ENCODE data around the gene COL25A1. TPM values are rescaled to one million over a fixed set of nuclear protein-coding genes. Genes with fewer than 3 reads are reported as not detected.

COL25A1 gene
- total and polyA plus RNA-seq, 5 donors from 2014 or later, result 0.19 TPM; not detected in 4

DNA sequence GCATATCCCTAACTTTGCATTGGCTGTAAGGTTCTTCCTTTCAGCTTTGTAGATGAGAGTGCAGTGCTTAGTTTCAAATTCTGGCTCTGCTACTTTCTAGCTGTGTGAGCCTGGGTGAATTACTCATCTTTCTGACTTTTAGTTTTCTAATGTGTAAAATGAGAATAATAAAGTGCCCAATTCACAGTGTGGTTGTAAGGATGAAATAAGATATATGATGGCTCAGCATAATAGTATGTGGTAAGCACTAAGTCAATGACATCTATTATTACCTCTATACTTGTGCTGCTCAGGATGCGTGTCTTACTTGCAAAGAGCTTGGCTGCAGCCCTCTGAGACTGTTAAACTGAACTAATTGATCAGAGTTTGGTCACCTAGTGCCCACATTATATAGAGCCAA, 509.0 kb downstream of the COL25A1 start:
- Histone ChIP-seq H3K27ac (ENCODE audit: insufficient read depth, low read length, poor library complexity, severe bottlenecking) (no peak overlapping the region), H3K4me1 (ENCODE audit: control insufficient read depth, insufficient read depth, low read length, poor library complexity, severe bottlenecking) (no peaks in the 10 kb centered on the region), H3K36me3 (ENCODE audit: control insufficient read depth, insufficient read depth, low read length) (no peaks in the 10 kb centered on the region), H3K27me3 (ENCODE audit: control insufficient read depth, insufficient read depth, low read length) (peaks cover 2% of the 10 kb centered on the region), H3K4me3 (ENCODE audit: low read depth, low read length) (no peak overlapping the region), H3K9me3 (ENCODE audit: control insufficient read depth in 2 of 2, low read length in 2 of 2) (no peaks in the 10 kb centered on the region)
- H3K4me3 Mint-ChIP-seq, result no peak overlapping the region
- ATAC-seq (ENCODE audit: low read depth in 2 of 2) (no peak), DNase-seq (no peak)
- H3K27ac Mint-ChIP-seq, result no peak overlapping the region
- peaks cover 10% of the 10 kb centered on the region for H3K27me3 Mint-ChIP-seq
- no peaks in the 10 kb centered on the region for H3K9me3 Mint-ChIP-seq
- no peaks in the 10 kb centered on the region for H3K4me1 Mint-ChIP-seq
- no peaks in the 10 kb centered on the region for H3K36me3 Mint-ChIP-seq

DNA sequence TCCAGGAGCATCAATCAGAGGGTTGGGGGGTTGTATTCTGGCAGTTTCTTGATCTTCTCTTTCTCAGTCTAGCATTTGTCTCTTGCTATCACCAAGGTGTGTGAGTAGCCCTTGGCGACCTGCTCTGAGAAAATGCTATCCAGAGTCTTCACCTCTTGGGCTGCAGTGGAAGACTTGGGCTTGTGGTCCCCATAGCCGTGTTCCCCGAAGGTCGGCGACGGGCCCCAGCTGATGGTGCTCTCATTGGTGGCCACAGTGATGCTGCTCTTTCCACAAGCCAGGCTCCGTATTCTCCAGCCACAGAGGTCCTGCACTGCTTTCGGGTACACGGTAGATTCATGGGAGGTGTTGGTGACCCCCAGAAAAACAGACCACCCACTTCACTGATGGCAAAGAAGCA, 513.7 kb downstream of the COL25A1 start:
- DNase-seq (no peak), ATAC-seq (ENCODE audit: low read depth in 2 of 2) (no peak)
- Histone ChIP-seq H3K27ac (ENCODE audit: insufficient read depth, low read length, poor library complexity, severe bottlenecking) (no peak overlapping the region), H3K9me3 (ENCODE audit: control insufficient read depth in 2 of 2, low read length in 2 of 2) (no peaks in the 10 kb centered on the region), H3K36me3 (ENCODE audit: control insufficient read depth, insufficient read depth, low read length) (no peaks in the 10 kb centered on the region), H3K4me1 (ENCODE audit: control insufficient read depth, insufficient read depth, low read length, poor library complexity, severe bottlenecking) (no peaks in the 10 kb centered on the region), H3K4me3 (ENCODE audit: low read depth, low read length) (no peak overlapping the region), H3K27me3 (ENCODE audit: control insufficient read depth, insufficient read depth, low read length) (peaks cover 2% of the 10 kb centered on the region)
- H3K27ac Mint-ChIP-seq, result no peak overlapping the region
- no peaks in the 10 kb centered on the region for H3K36me3 Mint-ChIP-seq
- H3K4me3 Mint-ChIP-seq, result no peak overlapping the region
- H3K27me3 Mint-ChIP-seq, result peaks cover 9% of the 10 kb centered on the region
- no peaks in the 10 kb centered on the region for H3K9me3 Mint-ChIP-seq
- H3K4me1 Mint-ChIP-seq, result no peaks in the 10 kb centered on the region

DNA sequence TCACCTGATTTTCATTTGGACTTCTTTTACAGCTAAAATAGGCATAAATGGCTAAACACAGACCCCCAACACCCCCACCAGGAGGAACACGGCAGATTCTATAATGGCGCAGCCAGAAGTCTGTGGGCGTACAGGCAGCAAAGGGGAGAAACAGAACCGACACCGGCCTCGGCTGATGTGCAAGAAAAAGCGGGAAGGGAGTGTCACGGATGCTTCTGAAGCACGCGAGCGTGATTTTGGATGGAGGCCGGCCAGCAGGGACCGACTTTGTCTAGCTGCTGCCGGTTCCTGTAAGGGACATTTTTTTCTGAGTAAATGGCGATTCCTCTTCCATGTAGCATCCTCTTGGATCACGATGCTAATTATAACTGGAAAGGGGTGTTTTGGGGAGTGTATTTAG, 514.7 kb downstream of the COL25A1 start:
- no peak for ATAC-seq (ENCODE audit: low read depth in 2 of 2)
- H3K27me3 Mint-ChIP-seq, result peaks cover 4% of the 10 kb centered on the region
- H3K27ac Mint-ChIP-seq, result no peak overlapping the region
- Histone ChIP-seq H3K4me1 (ENCODE audit: control insufficient read depth, insufficient read depth, low read length, poor library complexity, severe bottlenecking) (no peaks in the 10 kb centered on the region), H3K27ac (ENCODE audit: insufficient read depth, low read length, poor library complexity, severe bottlenecking) (no peak overlapping the region), H3K36me3 (ENCODE audit: control insufficient read depth, insufficient read depth, low read length) (no peaks in the 10 kb centered on the region), H3K4me3 (ENCODE audit: low read depth, low read length) (no peak overlapping the region), H3K27me3 (ENCODE audit: control insufficient read depth, insufficient read depth, low read length) (no peaks in the 10 kb centered on the region), H3K9me3 (ENCODE audit: control insufficient read depth in 2 of 2, low read length in 2 of 2) (no peaks in the 10 kb centered on the region)
- H3K4me1 Mint-ChIP-seq, result no peaks in the 10 kb centered on the region
- DNase-seq, result no peak
- H3K36me3 Mint-ChIP-seq, result no peaks in the 10 kb centered on the region
- no peak overlapping the region for H3K4me3 Mint-ChIP-seq
- H3K9me3 Mint-ChIP-seq, result no peaks in the 10 kb centered on the region

DNA sequence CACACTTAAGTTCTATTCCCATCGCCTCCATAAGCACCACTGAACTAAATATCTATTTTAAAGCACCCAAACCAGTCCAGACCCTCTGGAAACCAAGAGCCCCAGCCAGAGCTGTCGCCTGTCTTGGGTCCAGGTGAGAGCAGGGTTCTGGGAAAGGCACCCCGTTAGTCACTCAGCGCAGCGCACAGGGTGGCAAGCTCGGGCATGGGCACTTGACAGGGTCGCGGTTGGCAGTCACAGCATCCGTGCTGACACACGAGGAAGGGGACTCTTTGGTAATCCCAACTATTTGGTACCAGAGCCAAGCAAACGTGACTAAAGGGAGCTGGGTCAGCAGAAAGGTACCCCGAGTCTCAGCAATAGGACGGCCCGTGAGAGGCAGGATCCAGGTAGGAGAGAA, 515.4 kb downstream of the COL25A1 start:
- Histone ChIP-seq H3K36me3 (ENCODE audit: control insufficient read depth, insufficient read depth, low read length) (no peaks in the 10 kb centered on the region), H3K27me3 (ENCODE audit: control insufficient read depth, insufficient read depth, low read length) (no peaks in the 10 kb centered on the region), H3K9me3 (ENCODE audit: control insufficient read depth in 2 of 2, low read length in 2 of 2) (no peaks in the 10 kb centered on the region), H3K27ac (ENCODE audit: insufficient read depth, low read length, poor library complexity, severe bottlenecking) (no peak overlapping the region), H3K4me3 (ENCODE audit: low read depth, low read length) (no peak overlapping the region), H3K4me1 (ENCODE audit: control insufficient read depth, insufficient read depth, low read length, poor library complexity, severe bottlenecking) (no peaks in the 10 kb centered on the region)
- Mint-ChIP-seq H3K9me3 (no peaks in the 10 kb centered on the region), H3K27me3 (peaks cover 4% of the 10 kb centered on the region), H3K27ac (no peak overlapping the region), H3K36me3 (no peaks in the 10 kb centered on the region), H3K4me1 (no peaks in the 10 kb centered on the region), H3K4me3 (no peak overlapping the region)
- no peak for DNase-seq
- no peak for ATAC-seq (ENCODE audit: low read depth in 2 of 2)

DNA sequence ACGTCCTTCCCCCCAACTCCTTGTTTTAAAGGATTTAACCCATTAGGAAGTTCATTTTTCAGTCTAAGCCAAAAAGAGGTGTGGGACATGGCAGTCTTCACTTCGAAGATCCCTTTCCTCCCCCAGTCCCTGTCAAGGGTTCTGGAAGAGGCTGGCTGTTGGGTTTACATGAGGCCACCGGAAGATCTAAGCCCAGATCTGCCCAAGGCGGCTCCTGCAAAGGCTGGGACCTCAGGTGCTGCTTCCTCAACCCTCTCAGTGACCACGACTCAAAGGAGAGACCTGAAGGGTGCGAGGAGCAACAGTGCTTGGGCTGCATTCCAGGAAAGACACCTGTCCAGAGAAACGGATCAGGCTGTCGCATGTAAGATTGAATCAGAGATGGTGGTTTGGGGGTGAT, 516.1 kb downstream of the COL25A1 start:
- Mint-ChIP-seq H3K36me3 (no peaks in the 10 kb centered on the region), H3K27me3 (peaks cover 4% of the 10 kb centered on the region), H3K4me1 (no peaks in the 10 kb centered on the region), H3K9me3 (no peaks in the 10 kb centered on the region), H3K27ac (no peak overlapping the region), H3K4me3 (no peak overlapping the region)
- no peak for DNase-seq
- Histone ChIP-seq H3K27me3 (ENCODE audit: control insufficient read depth, insufficient read depth, low read length) (no peaks in the 10 kb centered on the region), H3K27ac (ENCODE audit: insufficient read depth, low read length, poor library complexity, severe bottlenecking) (no peak overlapping the region), H3K4me3 (ENCODE audit: low read depth, low read length) (no peak overlapping the region), H3K4me1 (ENCODE audit: control insufficient read depth, insufficient read depth, low read length, poor library complexity, severe bottlenecking) (no peaks in the 10 kb centered on the region), H3K36me3 (ENCODE audit: control insufficient read depth, insufficient read depth, low read length) (no peaks in the 10 kb centered on the region), H3K9me3 (ENCODE audit: control insufficient read depth in 2 of 2, low read length in 2 of 2) (no peaks in the 10 kb centered on the region)
- ATAC-seq (ENCODE audit: low read depth in 2 of 2), result no peak

DNA sequence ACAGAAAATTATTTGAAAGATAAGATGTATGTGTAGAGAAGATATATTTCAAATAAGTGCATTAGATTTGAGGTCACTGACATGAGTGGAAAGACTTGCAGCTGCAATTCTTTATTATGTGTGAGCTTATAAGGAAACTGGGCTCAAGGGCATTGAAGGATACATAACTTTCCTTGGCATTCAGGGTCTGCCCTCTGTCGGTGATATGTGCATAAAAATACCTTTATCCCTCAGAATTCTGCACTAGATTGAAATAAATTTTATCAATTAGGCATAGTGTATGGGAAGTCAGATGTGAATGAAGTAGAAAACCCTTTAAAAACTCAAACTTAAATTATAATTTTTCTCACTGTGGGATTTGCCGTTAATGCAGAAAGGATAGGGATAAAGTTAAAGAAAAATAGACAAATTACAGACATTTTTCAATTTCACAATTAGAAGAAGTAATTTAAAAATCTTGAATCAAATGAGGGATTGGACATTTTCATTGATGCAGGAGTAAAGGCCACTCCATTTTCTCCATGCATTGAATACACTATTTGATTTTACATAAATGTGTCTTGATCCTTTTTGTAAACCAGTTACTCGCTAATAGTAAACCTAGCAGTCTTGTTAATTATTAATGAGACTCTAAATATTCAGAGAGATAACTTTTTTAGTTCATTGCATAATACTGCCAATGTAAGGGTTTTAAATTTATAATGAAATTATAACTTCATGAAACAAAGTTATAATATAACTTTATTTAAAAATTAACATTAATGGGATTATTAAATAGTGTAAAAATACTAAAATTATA, 518.6 kb downstream of the COL25A1 start:
- H3K9me3 Mint-ChIP-seq, result peaks cover 0 to 1% (median 0%) of the 10 kb centered on the region in 7 donors
- Histone ChIP-seq H3K4me3 (ENCODE audit: low read depth, low read length) (no peak overlapping the region), H3K4me1 (ENCODE audit: control insufficient read depth, insufficient read depth, low read length, poor library complexity, severe bottlenecking) (no peaks in the 10 kb centered on the region), H3K27ac (ENCODE audit: insufficient read depth, low read length, poor library complexity, severe bottlenecking) (no peak overlapping the region), H3K36me3 (ENCODE audit: control insufficient read depth, insufficient read depth, low read length) (no peaks in the 10 kb centered on the region), H3K9me3 (ENCODE audit: control insufficient read depth in 2 of 2, low read length in 2 of 2) (no peaks in the 10 kb centered on the region), H3K27me3 (ENCODE audit: control insufficient read depth, insufficient read depth, low read length) (no peaks in the 10 kb centered on the region)
- H3K36me3 Mint-ChIP-seq, result no peaks in the 10 kb centered on the region
- H3K27me3 Mint-ChIP-seq, result no peaks in the 10 kb centered on the region
- no peak overlapping the region for H3K27ac Mint-ChIP-seq
- DNase-seq (no peak), ATAC-seq (ENCODE audit: low read depth in 2 of 2) (no peak)
- no peak overlapping the region for H3K4me3 Mint-ChIP-seq
- H3K4me1 Mint-ChIP-seq, result no peaks in the 10 kb centered on the region

DNA sequence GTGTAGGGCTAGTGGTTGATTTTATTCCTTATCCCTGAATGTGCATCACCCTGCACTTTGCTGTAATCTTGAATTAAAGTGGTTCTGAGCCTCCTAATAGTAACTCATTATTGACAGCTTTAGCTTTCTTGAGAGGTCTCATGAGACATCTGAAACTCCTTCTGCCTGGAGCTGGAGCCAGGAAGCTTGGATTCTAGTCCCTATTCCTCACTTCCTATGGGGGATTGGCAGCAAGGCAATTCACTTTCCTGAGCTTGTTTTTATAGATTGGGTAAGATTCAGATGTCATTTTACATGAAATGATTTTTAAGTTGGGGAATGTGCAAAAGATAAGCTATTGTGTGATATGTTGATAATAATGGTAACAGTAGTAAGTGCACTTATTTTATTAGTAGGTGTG, 522.5 kb downstream of the COL25A1 start:
- Mint-ChIP-seq H3K4me3 (no peak overlapping the region), H3K36me3 (no peaks in the 10 kb centered on the region), H3K27ac (no peak overlapping the region), H3K4me1 (no peaks in the 10 kb centered on the region), H3K27me3 (no peaks in the 10 kb centered on the region), H3K9me3 (peaks cover 0 to 8% (median 0%) of the 10 kb centered on the region in 7 donors)
- Histone ChIP-seq H3K36me3 (ENCODE audit: control insufficient read depth, insufficient read depth, low read length) (no peaks in the 10 kb centered on the region), H3K9me3 (ENCODE audit: control insufficient read depth in 2 of 2, low read length in 2 of 2) (no peaks in the 10 kb centered on the region), H3K27me3 (ENCODE audit: control insufficient read depth, insufficient read depth, low read length) (peaks cover 3% of the 10 kb centered on the region), H3K4me3 (ENCODE audit: low read depth, low read length) (no peak overlapping the region), H3K27ac (ENCODE audit: insufficient read depth, low read length, poor library complexity, severe bottlenecking) (no peak overlapping the region), H3K4me1 (ENCODE audit: control insufficient read depth, insufficient read depth, low read length, poor library complexity, severe bottlenecking) (no peaks in the 10 kb centered on the region)
- no peak for DNase-seq
- no peak for ATAC-seq (ENCODE audit: low read depth in 2 of 2)

DNA sequence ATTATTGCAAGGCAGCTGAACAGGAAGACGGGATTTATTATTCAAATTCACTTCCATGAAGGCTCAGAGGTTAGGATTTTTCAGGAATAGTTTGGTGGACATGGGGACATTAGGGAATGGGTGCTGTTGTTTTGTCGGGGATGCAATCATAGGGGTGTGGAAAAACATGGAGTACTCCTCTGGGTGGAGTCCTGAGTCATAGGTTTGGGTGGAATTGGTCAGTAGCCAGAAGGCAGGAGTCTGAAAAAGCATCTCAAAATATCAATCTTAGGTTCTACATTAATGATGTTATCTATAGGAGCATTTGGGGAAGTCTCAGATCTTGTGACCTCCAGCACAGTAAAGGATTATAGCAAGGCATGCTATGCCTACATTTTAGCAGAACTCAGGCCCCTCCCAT, 525.1 kb downstream of the COL25A1 start:
- no peaks in the 10 kb centered on the region for H3K4me1 Mint-ChIP-seq
- H3K4me3 ChIP-seq (ENCODE audit: low read depth, low read length), result no peak overlapping the region
- H3K9me3 ChIP-seq (ENCODE audit: control insufficient read depth in 2 of 2, low read length in 2 of 2), result no peaks in the 10 kb centered on the region
- H3K27ac ChIP-seq (ENCODE audit: insufficient read depth, low read length, poor library complexity, severe bottlenecking), result no peak overlapping the region
- peaks cover 4% of the 10 kb centered on the region for H3K27me3 Mint-ChIP-seq
- DNase-seq, result no peak
- peaks cover 3% of the 10 kb centered on the region for H3K27me3 ChIP-seq (ENCODE audit: control insufficient read depth, insufficient read depth, low read length)
- no peaks in the 10 kb centered on the region for H3K36me3 ChIP-seq (ENCODE audit: control insufficient read depth, insufficient read depth, low read length)
- no peaks in the 10 kb centered on the region for H3K4me1 ChIP-seq (ENCODE audit: control insufficient read depth, insufficient read depth, low read length, poor library complexity, severe bottlenecking)
- no peak overlapping the region for H3K4me3 Mint-ChIP-seq
- no peak overlapping the region for H3K27ac Mint-ChIP-seq
- no peak for ATAC-seq (ENCODE audit: low read depth in 2 of 2)
- H3K9me3 Mint-ChIP-seq, result peaks cover 0 to 8% (median 0%) of the 10 kb centered on the region in 7 donors
- H3K36me3 Mint-ChIP-seq, result no peaks in the 10 kb centered on the region

Measured in CD4-positive, CD25-positive, alpha-beta regulatory T cell (primary cell).